ENCODE results near the gene SAMD9L.
"Not testable (repeated sequence)": the region's sequence is repeated elsewhere in the genome, so short reads cannot be mapped to it uniquely, and the experiment has no call there.

- TF ChIP-seq, protein P1, sequence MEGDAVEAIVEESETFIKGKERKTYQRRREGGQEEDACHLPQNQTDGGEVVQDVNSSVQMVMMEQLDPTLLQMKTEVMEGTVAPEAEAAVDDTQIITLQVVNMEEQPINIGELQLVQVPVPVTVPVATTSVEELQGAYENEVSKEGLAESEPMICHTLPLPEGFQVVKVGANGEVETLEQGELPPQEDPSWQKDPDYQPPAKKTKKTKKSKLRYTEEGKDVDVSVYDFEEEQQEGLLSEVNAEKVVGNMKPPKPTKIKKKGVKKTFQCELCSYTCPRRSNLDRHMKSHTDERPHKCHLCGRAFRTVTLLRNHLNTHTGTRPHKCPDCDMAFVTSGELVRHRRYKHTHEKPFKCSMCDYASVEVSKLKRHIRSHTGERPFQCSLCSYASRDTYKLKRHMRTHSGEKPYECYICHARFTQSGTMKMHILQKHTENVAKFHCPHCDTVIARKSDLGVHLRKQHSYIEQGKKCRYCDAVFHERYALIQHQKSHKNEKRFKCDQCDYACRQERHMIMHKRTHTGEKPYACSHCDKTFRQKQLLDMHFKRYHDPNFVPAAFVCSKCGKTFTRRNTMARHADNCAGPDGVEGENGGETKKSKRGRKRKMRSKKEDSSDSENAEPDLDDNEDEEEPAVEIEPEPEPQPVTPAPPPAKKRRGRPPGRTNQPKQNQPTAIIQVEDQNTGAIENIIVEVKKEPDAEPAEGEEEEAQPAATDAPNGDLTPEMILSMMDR (IDR thresholded peaks at IDR 0.05; ENCODE audit: insufficient read depth, low read length, poor library complexity, severe bottlenecking), result not testable (repeated sequence)
- TF ChIP-seq EZH2phosphoT487 (conservative IDR thresholded peaks at IDR 0.05; ENCODE audit: low read length), result not testable (repeated sequence)
Measured at GRCh38 chr7:93126954-93127353, 21.2 kb downstream of the SAMD9L start.
